Natural killer cell (primary cell): ENCODE results near the gene GRID1. TPM values are rescaled to one million over a fixed set of nuclear protein-coding genes. Genes with fewer than 3 reads are reported as not detected.

Source experiments
- ATAC-seq, 3 donors: fragments of 150-1000 bp in 2 of 3; fragments of 200-7000 bp in 1 of 3; cut with Tn5 transposase; 1 replicate in 1 of 3; 2 replicates in 2 of 3; pipeline ENCODE4 v1.10.0; 2021; ENCODE audit warnings: mild to moderate bottlenecking in 2 of 3, moderate library complexity in 2 of 3
- DNase-seq, 2 donors: peaks; one replicate each; pipeline versions ENCODE4 v3.0.0 to v3.0.0-alpha.2; 2013 to 2021; ENCODE audit warnings: mixed read lengths in 1 of 2
- H3K27ac ChIP-seq: one replicate; pipeline ENCODE4 v1.5.1; 2013; ENCODE audit warnings: mild to moderate bottlenecking, low read length
- H3K27me3 ChIP-seq: one replicate; pipeline ENCODE4 v1.6.1; 2013; ENCODE audit warnings: low read length; ENCODE audit not compliant: control insufficient read depth, insufficient read depth
- H3K36me3 ChIP-seq: one replicate; pipeline ENCODE4 v1.6.1; 2013; ENCODE audit warnings: low read length; ENCODE audit not compliant: control insufficient read depth, insufficient read depth
- H3K4me1 ChIP-seq: one replicate; pipeline ENCODE4 v1.6.1; 2013; ENCODE audit warnings: low read length; ENCODE audit not compliant: control insufficient read depth, insufficient read depth
- H3K4me3 ChIP-seq: one replicate; pipeline ENCODE4 v1.5.1; 2013; ENCODE audit warnings: low read length
- H3K9me3 ChIP-seq: one replicate; pipeline ENCODE4 v1.6.1; 2013; ENCODE audit warnings: low read length; ENCODE audit not compliant: control insufficient read depth, insufficient read depth
- H3K27ac Mint-ChIP-seq, 2 donors: one replicate each; pipeline ENCODE4 v1.8.0; 2022; ENCODE audit warnings: mild to moderate bottlenecking in 2 of 2, mixed read lengths in 2 of 2, moderate library complexity in 1 of 2
- H3K27me3 Mint-ChIP-seq, 2 donors: one replicate each; pipeline ENCODE4 v1.8.0; 2022; ENCODE audit warnings: low read depth in 2 of 2, mixed read lengths in 2 of 2
- H3K36me3 Mint-ChIP-seq: one replicate; pipeline ENCODE4 v1.8.0; 2022; ENCODE audit warnings: mixed read lengths
- H3K4me1 Mint-ChIP-seq, 2 donors: one replicate each; pipeline ENCODE4 v1.8.0; 2022; ENCODE audit warnings: mixed read lengths in 2 of 2
- H3K4me3 Mint-ChIP-seq: one replicate; pipeline ENCODE4 v1.8.0; 2022; ENCODE audit warnings: mild to moderate bottlenecking, moderate library complexity, mixed read lengths
- H3K9me3 Mint-ChIP-seq, 2 donors: one replicate each; pipeline ENCODE4 v1.8.0; 2022; ENCODE audit warnings: mixed read lengths in 2 of 2
- CTCF ChIP-seq: fragments of 200-600 bp; IDR thresholded peaks from one replicate; pipeline ENCODE4 v1.8.0; 2022; ENCODE audit warnings: antibody characterized with exemption
- WGBS: methylation state at CpG from one replicate; pipeline ENCODE4 v1.1.7; 2013; ENCODE audit warnings: missing lambda C conversion rate; ENCODE audit not compliant: insufficient coverage; 5-methylcytosine and 5-hydroxymethylcytosine counted together
- intact Hi-C: fragments of 100-400 bp; cut with micrococcal nuclease; formaldehyde crosslinking; loops from one replicate; pipeline ENCODE4 v1.14.2; 2022
- total RNA-seq, 4 donors: library from RNA; stranded (reverse); fragments of 120-200 nt in 1 of 4; gene quantifications; one replicate each; pipeline versions ENCODE4 v1.2.3 to v1.2.4, GENCODE V29; 2013 to 2022

GRID1 gene
- total RNA-seq, 3 donors from 2014 or later (not counting 1 experiment from before 2014, with no cell fraction given) = not detected

GRCh38 chr10:86342111-86342863 lies 24.3 kb downstream of the GRID1 start:
- H3K36me3 ChIP-seq = no peaks in the 10 kb centered on the region
- Mint-ChIP-seq H3K27me3 (no peaks in the 10 kb centered on the region), H3K36me3 (no peaks in the 10 kb centered on the region), H3K4me3 (no peak overlapping the region), H3K9me3 (no peaks in the 10 kb centered on the region), H3K27ac (no peak overlapping the region), H3K4me1 (no peaks in the 10 kb centered on the region)
- no peaks in the 10 kb centered on the region for H3K4me1 ChIP-seq
- H3K27ac ChIP-seq = no peak overlapping the region
- no peak for DNase-seq
- no peak overlapping the region for H3K4me3 ChIP-seq
- ATAC-seq = no peak
- no peak for TF ChIP-seq CTCF
- 74% methylated on average over 11 of the region's 11 CpGs for WGBS
- intact Hi-C loops = no loop called here
- no peaks in the 10 kb centered on the region for H3K9me3 ChIP-seq
- no peaks in the 10 kb centered on the region for H3K27me3 ChIP-seq

GRCh38 chr10:86341361-86341811 lies 25.2 kb downstream of the GRID1 start:
- no peaks in the 10 kb centered on the region for H3K9me3 Mint-ChIP-seq
- ATAC-seq = no peak
- no peak for TF ChIP-seq CTCF
- H3K27ac Mint-ChIP-seq = no peak overlapping the region
- no peaks in the 10 kb centered on the region for H3K4me1 ChIP-seq
- no peaks in the 10 kb centered on the region for H3K36me3 Mint-ChIP-seq
- H3K27ac ChIP-seq = no peak overlapping the region
- no peak for DNase-seq
- H3K4me3 ChIP-seq = no peak overlapping the region
- intact Hi-C loops = no loop called here
- H3K36me3 ChIP-seq = no peaks in the 10 kb centered on the region
- no peaks in the 10 kb centered on the region for H3K27me3 ChIP-seq
- H3K4me1 Mint-ChIP-seq = no peaks in the 10 kb centered on the region
- H3K27me3 Mint-ChIP-seq = no peaks in the 10 kb centered on the region
- no peak overlapping the region for H3K4me3 Mint-ChIP-seq
- WGBS = 77% methylated on average over 13 of the region's 13 CpGs
- no peaks in the 10 kb centered on the region for H3K9me3 ChIP-seq

DNA sequence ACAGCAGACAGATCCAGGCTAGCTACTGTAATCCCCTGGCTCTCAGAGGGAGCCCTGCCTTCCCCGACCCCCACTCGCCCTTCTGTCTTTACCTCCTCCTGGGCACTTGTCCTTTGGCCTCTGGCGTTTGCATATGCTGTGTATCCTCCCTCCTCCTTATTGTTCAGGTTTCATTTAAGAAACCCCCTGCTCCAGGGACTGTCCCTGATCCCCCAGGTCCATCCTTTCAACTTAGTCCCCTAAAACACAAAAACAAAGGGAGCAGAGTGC lies 25.7 kb downstream of the GRID1 start:
- Mint-ChIP-seq H3K27ac (no peak overlapping the region), H3K27me3 (no peaks in the 10 kb centered on the region), H3K9me3 (no peaks in the 10 kb centered on the region), H3K4me1 (no peaks in the 10 kb centered on the region), H3K36me3 (no peaks in the 10 kb centered on the region), H3K4me3 (no peak overlapping the region)
- Histone ChIP-seq H3K9me3 (no peaks in the 10 kb centered on the region), H3K36me3 (no peaks in the 10 kb centered on the region), H3K27me3 (no peaks in the 10 kb centered on the region), H3K4me1 (no peaks in the 10 kb centered on the region), H3K4me3 (no peak overlapping the region), H3K27ac (no peak overlapping the region)
- ATAC-seq = no peak
- intact Hi-C loops = no loop called here
- no peak for TF ChIP-seq CTCF
- no peak for DNase-seq
- WGBS = 91% methylated on average over 3 of the region's 3 CpGs
